ENCODE measurements around the gene MAP1S.

DNA sequence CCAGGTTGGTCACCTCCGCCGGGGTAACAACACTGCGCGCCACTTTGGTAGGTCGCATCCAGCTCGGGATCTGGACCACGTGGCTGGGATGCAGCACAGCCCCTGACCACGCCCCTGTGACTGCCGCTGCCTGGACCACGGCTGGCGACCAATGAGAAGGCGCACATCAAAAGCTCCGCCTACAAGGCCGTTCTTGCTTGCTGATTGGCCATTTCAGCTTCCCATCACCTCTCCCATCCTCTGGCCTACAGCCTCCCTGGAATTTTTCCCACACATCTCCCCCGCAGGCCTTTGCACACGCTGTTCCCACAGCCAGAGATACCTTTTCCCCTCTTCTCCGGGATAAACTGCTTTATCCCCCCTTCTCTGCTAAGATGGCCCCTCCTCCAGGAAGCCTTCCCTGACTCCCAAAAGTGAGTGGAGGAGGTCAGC lies 12.5 kb upstream of the MAP1S start:
- TF ChIP-seq POLR2AphosphoS5 (IDR thresholded peaks at IDR 0.05) = no peak
- TF ChIP-seq, protein P1, sequence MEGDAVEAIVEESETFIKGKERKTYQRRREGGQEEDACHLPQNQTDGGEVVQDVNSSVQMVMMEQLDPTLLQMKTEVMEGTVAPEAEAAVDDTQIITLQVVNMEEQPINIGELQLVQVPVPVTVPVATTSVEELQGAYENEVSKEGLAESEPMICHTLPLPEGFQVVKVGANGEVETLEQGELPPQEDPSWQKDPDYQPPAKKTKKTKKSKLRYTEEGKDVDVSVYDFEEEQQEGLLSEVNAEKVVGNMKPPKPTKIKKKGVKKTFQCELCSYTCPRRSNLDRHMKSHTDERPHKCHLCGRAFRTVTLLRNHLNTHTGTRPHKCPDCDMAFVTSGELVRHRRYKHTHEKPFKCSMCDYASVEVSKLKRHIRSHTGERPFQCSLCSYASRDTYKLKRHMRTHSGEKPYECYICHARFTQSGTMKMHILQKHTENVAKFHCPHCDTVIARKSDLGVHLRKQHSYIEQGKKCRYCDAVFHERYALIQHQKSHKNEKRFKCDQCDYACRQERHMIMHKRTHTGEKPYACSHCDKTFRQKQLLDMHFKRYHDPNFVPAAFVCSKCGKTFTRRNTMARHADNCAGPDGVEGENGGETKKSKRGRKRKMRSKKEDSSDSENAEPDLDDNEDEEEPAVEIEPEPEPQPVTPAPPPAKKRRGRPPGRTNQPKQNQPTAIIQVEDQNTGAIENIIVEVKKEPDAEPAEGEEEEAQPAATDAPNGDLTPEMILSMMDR (IDR thresholded peaks at IDR 0.05) = no peak

Measured in transverse colon (tissue), 4 donors.